Measurements from ENCODE around the gene SDHAF2.
A peak's percentile ranks its signal among the peaks of the same experiment; 100 is the strongest.

Gene SDHAF2

GRCh38 chr11:61472868-61473267 is 42.9 kb downstream of the SDHAF2 start:
- Histone ChIP-seq H3K9ac (no peak overlapping the region), H3K79me2 (no peaks in the 10 kb centered on the region), H3K9me3 (ENCODE audit: control insufficient read depth, low read length) (no peaks in the 10 kb centered on the region), H3K4me3 (ENCODE audit: low read depth, low read length) (no peak overlapping the region), H3K4me2 (ENCODE audit: low read length) (no peak overlapping the region), H3K27me3 (ENCODE audit: control insufficient read depth, insufficient read depth, low read length) (no peaks in the 10 kb centered on the region), H3K36me3 (ENCODE audit: control insufficient read depth, insufficient read depth, low read length) (no peaks in the 10 kb centered on the region), H3K4me1 (no peaks in the 10 kb centered on the region), H3K27ac (peak overlapping the region; percentile 60), H2AFZ (no peak overlapping the region)
- TF ChIP-seq CTCF (IDR thresholded peaks at IDR 0.05) = no peak

DNA sequence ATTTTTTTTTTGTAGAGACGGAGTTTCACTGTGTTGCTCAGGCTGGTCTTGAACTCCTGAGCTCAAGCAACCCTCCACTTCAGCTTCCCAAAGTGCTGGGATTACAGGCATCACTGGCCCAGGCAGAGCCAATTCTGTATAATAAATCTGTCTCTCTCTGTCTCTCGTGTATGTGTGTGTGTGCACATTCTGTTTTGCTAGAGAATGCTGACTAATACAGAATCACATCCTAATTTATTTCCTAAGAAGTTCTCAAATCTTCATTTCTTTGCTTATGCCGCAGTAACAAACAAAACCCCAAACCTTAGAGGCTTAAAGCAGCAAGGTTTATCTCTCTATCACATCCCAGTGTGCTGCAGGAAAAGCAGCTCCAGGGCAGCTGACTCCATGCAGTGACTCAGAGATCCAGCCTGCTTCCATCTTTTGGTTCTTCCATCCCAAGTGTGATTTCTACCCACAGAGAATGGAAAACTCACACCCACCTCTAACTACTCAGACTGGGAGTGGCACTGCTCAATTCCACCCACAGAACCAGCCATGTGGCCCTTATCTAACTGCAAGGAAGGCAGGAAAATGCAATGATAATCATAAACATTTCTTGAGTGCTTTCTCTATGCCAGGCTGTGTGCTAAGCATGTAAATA is 43.6 kb downstream of the SDHAF2 start:
- H3K9ac ChIP-seq = no peak overlapping the region
- no peaks in the 10 kb centered on the region for H3K9me3 ChIP-seq (ENCODE audit: control insufficient read depth, low read length)
- H2AFZ ChIP-seq = no peak overlapping the region
- H3K27ac ChIP-seq = no peak overlapping the region
- H3K36me3 ChIP-seq (ENCODE audit: control insufficient read depth, insufficient read depth, low read length) = no peaks in the 10 kb centered on the region
- H3K4me3 ChIP-seq (ENCODE audit: low read depth, low read length) = no peak overlapping the region
- no peaks in the 10 kb centered on the region for H3K27me3 ChIP-seq (ENCODE audit: control insufficient read depth, insufficient read depth, low read length)
- H3K79me2 ChIP-seq = no peaks in the 10 kb centered on the region
- H3K4me1 ChIP-seq = no peaks in the 10 kb centered on the region
- no peak overlapping the region for H3K4me2 ChIP-seq (ENCODE audit: low read length)
- no peak for TF ChIP-seq CTCF (IDR thresholded peaks at IDR 0.05)

GRCh38 chr11:61474013-61474643 is 44.2 kb downstream of the SDHAF2 start:
- Histone ChIP-seq H2AFZ (no peak overlapping the region), H3K9me3 (ENCODE audit: control insufficient read depth, low read length) (no peaks in the 10 kb centered on the region), H3K36me3 (ENCODE audit: control insufficient read depth, insufficient read depth, low read length) (no peaks in the 10 kb centered on the region), H3K4me3 (ENCODE audit: low read depth, low read length) (no peak overlapping the region), H3K4me2 (ENCODE audit: low read length) (no peak overlapping the region), H3K79me2 (no peaks in the 10 kb centered on the region), H3K4me1 (no peaks in the 10 kb centered on the region), H3K27me3 (ENCODE audit: control insufficient read depth, insufficient read depth, low read length) (no peaks in the 10 kb centered on the region), H3K27ac (no peak overlapping the region), H3K9ac (no peak overlapping the region)
- no peak for TF ChIP-seq CTCF (IDR thresholded peaks at IDR 0.05)

DNA sequence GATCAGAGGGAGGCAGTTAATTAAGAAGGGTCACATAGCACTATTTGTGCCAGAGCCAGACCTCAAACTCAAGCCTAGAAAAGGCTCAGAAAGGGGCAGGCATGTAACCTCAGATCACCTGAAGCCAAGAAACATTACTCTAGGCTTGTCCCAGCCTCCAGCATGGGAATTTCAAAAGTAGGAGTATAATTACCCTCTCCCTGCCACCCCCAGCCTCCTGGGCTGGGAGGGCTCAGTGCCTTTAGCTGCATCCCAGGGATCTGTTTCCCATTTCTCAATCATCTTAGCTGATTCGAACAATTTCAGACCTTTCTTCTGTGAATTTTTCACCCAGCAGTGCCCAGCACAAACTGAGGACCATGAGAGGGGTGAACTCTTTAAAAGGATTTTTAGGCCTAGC is 45.5 kb downstream of the SDHAF2 start:
- H3K36me3 ChIP-seq (ENCODE audit: control insufficient read depth, insufficient read depth, low read length) = no peaks in the 10 kb centered on the region
- no peaks in the 10 kb centered on the region for H3K4me1 ChIP-seq
- no peaks in the 10 kb centered on the region for H3K79me2 ChIP-seq
- TF ChIP-seq CTCF (IDR thresholded peaks at IDR 0.05) = no peak
- no peaks in the 10 kb centered on the region for H3K27me3 ChIP-seq (ENCODE audit: control insufficient read depth, insufficient read depth, low read length)
- no peak overlapping the region for H3K9ac ChIP-seq
- no peak overlapping the region for H2AFZ ChIP-seq
- no peak overlapping the region for H3K4me2 ChIP-seq (ENCODE audit: low read length)
- H3K4me3 ChIP-seq (ENCODE audit: low read depth, low read length) = no peak overlapping the region
- no peaks in the 10 kb centered on the region for H3K9me3 ChIP-seq (ENCODE audit: control insufficient read depth, low read length)
- H3K27ac ChIP-seq = no peak overlapping the region

- H3K9me3 ChIP-seq (ENCODE audit: control insufficient read depth, low read length) = no peaks in the 10 kb centered on the region
- H3K27ac ChIP-seq = no peak overlapping the region
- H3K4me1 ChIP-seq = no peaks in the 10 kb centered on the region
- TF ChIP-seq CTCF (IDR thresholded peaks at IDR 0.05) = no peak
- no peaks in the 10 kb centered on the region for H3K79me2 ChIP-seq
- H3K36me3 ChIP-seq (ENCODE audit: control insufficient read depth, insufficient read depth, low read length) = no peaks in the 10 kb centered on the region
- no peak overlapping the region for H3K4me2 ChIP-seq (ENCODE audit: low read length)
- no peak overlapping the region for H2AFZ ChIP-seq
- no peak overlapping the region for H3K9ac ChIP-seq
- no peak overlapping the region for H3K4me3 ChIP-seq (ENCODE audit: low read depth, low read length)
- no peaks in the 10 kb centered on the region for H3K27me3 ChIP-seq (ENCODE audit: control insufficient read depth, insufficient read depth, low read length)
These were observed 46.4 kb downstream of the SDHAF2 start for GRCh38 chr11:61476371-61476770.
